Lower leg skin (tissue), 3 donors: ENCODE results near the gene CNTROB.

Source experiments
- POLR2A ChIP-seq, 2 donors: fragments of 450-650 bp; IDR thresholded peaks; one replicate each; pipeline ENCODE4 v1.6.1; 2016 to 2017; ENCODE audit warnings: antibody characterized with exemption in 2 of 2, mild to moderate bottlenecking in 1 of 2, moderate library complexity in 1 of 2
- TF ChIP-seq, protein P1 (sequence below), 3 donors: fragments of 450-650 bp; IDR thresholded peaks; one replicate each; pipeline ENCODE4 v1.5.1; 2016; ENCODE audit warnings: antibody characterized with exemption in 3 of 3, mild to moderate bottlenecking in 3 of 3, moderate library complexity in 2 of 3

DNA sequence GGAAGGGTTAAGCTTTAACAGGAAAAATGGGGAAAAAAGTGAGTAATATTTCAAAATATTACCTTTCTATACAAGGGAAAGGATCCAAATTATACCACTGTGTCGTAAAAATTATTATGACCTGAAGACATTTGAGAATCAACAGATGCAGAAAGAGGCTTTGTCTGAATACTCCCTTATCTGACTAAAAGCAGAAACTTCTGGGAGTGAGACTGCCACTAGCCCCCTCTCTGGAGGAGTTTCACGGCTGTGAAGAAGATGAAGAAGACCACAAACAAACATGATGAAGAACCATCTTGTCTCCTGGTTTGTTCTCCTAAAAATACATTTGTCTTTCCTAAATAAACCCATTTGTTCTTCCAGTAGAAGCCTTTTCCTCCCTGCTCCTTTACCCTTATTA lies 29.4 kb downstream of the CNTROB start:
- no peak for TF ChIP-seq POLR2A (IDR thresholded peaks at IDR 0.05)
- TF ChIP-seq, protein P1, sequence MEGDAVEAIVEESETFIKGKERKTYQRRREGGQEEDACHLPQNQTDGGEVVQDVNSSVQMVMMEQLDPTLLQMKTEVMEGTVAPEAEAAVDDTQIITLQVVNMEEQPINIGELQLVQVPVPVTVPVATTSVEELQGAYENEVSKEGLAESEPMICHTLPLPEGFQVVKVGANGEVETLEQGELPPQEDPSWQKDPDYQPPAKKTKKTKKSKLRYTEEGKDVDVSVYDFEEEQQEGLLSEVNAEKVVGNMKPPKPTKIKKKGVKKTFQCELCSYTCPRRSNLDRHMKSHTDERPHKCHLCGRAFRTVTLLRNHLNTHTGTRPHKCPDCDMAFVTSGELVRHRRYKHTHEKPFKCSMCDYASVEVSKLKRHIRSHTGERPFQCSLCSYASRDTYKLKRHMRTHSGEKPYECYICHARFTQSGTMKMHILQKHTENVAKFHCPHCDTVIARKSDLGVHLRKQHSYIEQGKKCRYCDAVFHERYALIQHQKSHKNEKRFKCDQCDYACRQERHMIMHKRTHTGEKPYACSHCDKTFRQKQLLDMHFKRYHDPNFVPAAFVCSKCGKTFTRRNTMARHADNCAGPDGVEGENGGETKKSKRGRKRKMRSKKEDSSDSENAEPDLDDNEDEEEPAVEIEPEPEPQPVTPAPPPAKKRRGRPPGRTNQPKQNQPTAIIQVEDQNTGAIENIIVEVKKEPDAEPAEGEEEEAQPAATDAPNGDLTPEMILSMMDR (IDR thresholded peaks at IDR 0.05) = no peak
